Neuronal stem cell (in vitro differentiated cells): ENCODE data around the gene SORL1-AS1.

Experiments used
- DNase-seq: peaks from one replicate; pipeline ENCODE4 v3.0.0-alpha.2; 2013; ENCODE audit warnings: low spot score
- H2AFZ ChIP-seq: one replicate; pipeline ENCODE4 v1.6.1; 2013; ENCODE audit warnings: mild to moderate bottlenecking, low read length, inconsistent platforms
- H2AK5ac ChIP-seq: 2 replicates; pipeline ENCODE4 v1.6.1; 2013; ENCODE audit warnings: low read depth, mild to moderate bottlenecking, inconsistent platforms, low read length, moderate library complexity, mixed read lengths
- H2BK120ac ChIP-seq: 2 replicates; pipeline ENCODE4 v1.6.1; 2013; ENCODE audit warnings: low read depth, mild to moderate bottlenecking, inconsistent platforms, low read length, moderate library complexity, mixed read lengths
- H2BK12ac ChIP-seq: one replicate; pipeline ENCODE4 v1.6.1; 2013; ENCODE audit warnings: low read length, inconsistent platforms
- H2BK15ac ChIP-seq: 2 replicates; pipeline ENCODE4 v1.6.1; 2013; ENCODE audit warnings: mild to moderate bottlenecking, low read length, inconsistent platforms, mixed read lengths
- H2BK5ac ChIP-seq: one replicate; pipeline ENCODE4 v1.6.1; 2013; ENCODE audit warnings: inconsistent platforms, mild to moderate bottlenecking, low read length, moderate library complexity
- H3K14ac ChIP-seq: one replicate; pipeline ENCODE4 v1.6.1; 2013; ENCODE audit warnings: low read length, inconsistent platforms
- H3K18ac ChIP-seq: 2 replicates; pipeline ENCODE4 v1.6.1; 2013; ENCODE audit warnings: low read length, inconsistent platforms
- H3K23ac ChIP-seq: 2 replicates; pipeline ENCODE4 v1.6.1; 2013; ENCODE audit warnings: low read depth, mild to moderate bottlenecking, mixed read lengths, low read length, inconsistent platforms; ENCODE audit not compliant: poor library complexity
- H3K27ac ChIP-seq: replicated peaks from 3 replicates; pipeline ENCODE4 v1.5.1; 2013; ENCODE audit warnings: low read length, inconsistent platforms
- H3K27me3 ChIP-seq, 3 experiments: 2 replicates each; pipeline ENCODE4 v1.6.1; 2013; ENCODE audit warnings: low read length in 3 of 3, mild to moderate bottlenecking in 2 of 3, inconsistent platforms in 1 of 3, low read depth in 1 of 3, mixed read lengths in 1 of 3, moderate library complexity in 1 of 3; ENCODE audit not compliant: control insufficient read depth in 3 of 3, insufficient read depth in 3 of 3
- H3K36me3 ChIP-seq, 2 donors: replicated peaks in 1 of 2; 2 replicates each; pipeline ENCODE4 v1.6.1; 2013; ENCODE audit warnings: low read length in 2 of 2; ENCODE audit not compliant: control insufficient read depth in 2 of 2, insufficient read depth in 2 of 2
- H3K4ac ChIP-seq: 2 replicates; pipeline ENCODE4 v1.6.1; 2013; ENCODE audit warnings: inconsistent platforms, mild to moderate bottlenecking, low read length, moderate library complexity
- H3K4me1 ChIP-seq, 2 donors: 1 replicate in 1 of 2; 2 replicates in 1 of 2; pipeline ENCODE4 v1.6.1; 2013; ENCODE audit warnings: low read length in 2 of 2, low read depth in 1 of 2; ENCODE audit not compliant: control insufficient read depth in 2 of 2, insufficient read depth in 1 of 2
- H3K4me2 ChIP-seq: one replicate; pipeline ENCODE4 v1.6.1; 2013; ENCODE audit warnings: mild to moderate bottlenecking, low read length, inconsistent platforms; ENCODE audit not compliant: insufficient read depth, poor library complexity, severe bottlenecking
- H3K4me3 ChIP-seq, 2 donors: 2 replicates each; pipeline ENCODE4 v1.5.1; 2013; ENCODE audit warnings: low read length in 2 of 2, mild to moderate bottlenecking in 2 of 2, inconsistent platforms in 1 of 2, moderate library complexity in 1 of 2
- H3K79me1 ChIP-seq: one replicate; pipeline ENCODE4 v1.6.1; 2013; ENCODE audit warnings: low read depth, mild to moderate bottlenecking, inconsistent platforms, low read length, moderate library complexity
- H3K9ac ChIP-seq: one replicate; pipeline ENCODE4 v1.6.1; 2013; ENCODE audit warnings: mild to moderate bottlenecking, low read depth, low read length, inconsistent platforms; ENCODE audit not compliant: poor library complexity
- H3K9me3 ChIP-seq, 2 donors: replicated peaks in 1 of 2; 2 replicates each; pipeline versions ENCODE3 to v1.6.1; 2013; ENCODE audit warnings: low read length in 2 of 2, mild to moderate bottlenecking in 2 of 2, inconsistent platforms in 1 of 2, low read depth in 1 of 2, mixed read lengths in 1 of 2, moderate library complexity in 1 of 2; ENCODE audit not compliant: control insufficient read depth in 2 of 2, insufficient read depth in 1 of 2
- H4K8ac ChIP-seq: one replicate; pipeline ENCODE4 v1.6.1; 2013; ENCODE audit warnings: low read depth, mild to moderate bottlenecking, inconsistent platforms, low read length, moderate library complexity
- H4K91ac ChIP-seq: one replicate; pipeline ENCODE4 v1.6.1; 2013; ENCODE audit warnings: low read length, low read depth, mild to moderate bottlenecking, inconsistent platforms; ENCODE audit not compliant: poor library complexity
- WGBS, 2 donors: extraction: QIAGEN DNeasy Blood & Tissue Kit; methylation state at CpG; one replicate each; pipeline ENCODE4 v1.1.7; 2013; ENCODE audit warnings: missing lambda C conversion rate in 2 of 2, mixed read lengths in 1 of 2; ENCODE audit not compliant: insufficient read length in 2 of 2, insufficient replicate concordance in 1 of 2; ENCODE audit errors: extremely low coverage in 2 of 2; 5-methylcytosine and 5-hydroxymethylcytosine counted together

Gene SORL1-AS1

GRCh38 chr11:121461843-121462242 is 9.1 kb upstream of the SORL1-AS1 start:
- Histone ChIP-seq H3K9me3 (no peaks in the 10 kb centered on the region), H3K79me1 (no peaks in the 10 kb centered on the region), H2BK120ac (no peak overlapping the region), H4K8ac (no peak overlapping the region), H2BK12ac (no peak overlapping the region), H3K23ac (no peak overlapping the region), H3K9ac (no peak overlapping the region), H2AFZ (no peak overlapping the region), H3K27ac (no peak overlapping the region), H2BK15ac (no peak overlapping the region), H3K18ac (no peak overlapping the region), H3K27me3 (no peaks in the 10 kb centered on the region), H3K36me3 (no peaks in the 10 kb centered on the region), H3K14ac (no peak overlapping the region), H3K4me2 (no peak overlapping the region), H3K4me3 (no peak overlapping the region), H3K4me1 (peaks cover 13 to 14% of the 10 kb centered on the region in 2 donors), H4K91ac (no peak overlapping the region), H3K4ac (no peak overlapping the region), H2AK5ac (no peak overlapping the region), H2BK5ac (no peak overlapping the region)
- DNase-seq, result no peak
- 100% methylated on average over 3 of the region's 7 CpGs; no CpG with 5 or more reads in 1 of the 2 donors for WGBS, 2 donors

DNA sequence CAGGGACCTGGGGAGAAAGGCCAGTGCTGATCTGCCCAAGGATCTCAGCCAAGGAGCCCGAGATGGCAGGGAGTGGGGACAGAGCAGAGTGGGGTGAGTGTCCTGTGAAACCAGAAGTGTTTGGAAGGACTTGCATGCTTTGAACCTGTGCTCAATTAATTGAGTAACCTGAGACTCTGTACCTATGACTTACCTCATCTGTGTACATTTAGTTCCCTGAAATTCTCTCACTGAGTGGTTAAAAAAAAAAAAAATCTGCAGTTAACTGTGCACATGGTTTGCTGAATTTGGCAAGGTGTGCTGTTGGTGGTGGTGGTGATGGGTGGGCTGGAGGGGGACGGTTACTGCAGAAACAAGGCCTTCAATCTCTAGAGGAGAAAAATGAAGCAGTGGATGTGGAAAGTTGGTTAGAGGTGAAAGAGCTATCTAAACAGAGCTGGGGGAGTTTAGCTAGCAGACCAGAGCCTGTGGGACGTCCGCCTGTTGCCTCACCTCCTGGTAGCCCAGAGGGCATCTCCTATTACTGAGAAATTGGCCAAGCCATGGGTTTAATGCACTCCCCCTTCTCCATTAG is 8.3 kb upstream of the SORL1-AS1 start:
- no peak overlapping the region for H2AFZ ChIP-seq
- H4K91ac ChIP-seq, result no peak overlapping the region
- H3K4me3 ChIP-seq, result no peak overlapping the region
- no peak overlapping the region for H3K18ac ChIP-seq
- H3K79me1 ChIP-seq, result no peaks in the 10 kb centered on the region
- H2BK12ac ChIP-seq, result no peak overlapping the region
- H2BK15ac ChIP-seq, result no peak overlapping the region
- H3K9me3 ChIP-seq, result no peaks in the 10 kb centered on the region
- no peaks in the 10 kb centered on the region for H3K36me3 ChIP-seq
- H2AK5ac ChIP-seq, result no peak overlapping the region
- H3K23ac ChIP-seq, result no peak overlapping the region
- no peak overlapping the region for H4K8ac ChIP-seq
- no CpG with 5 or more reads among the region's 4 CpGs for WGBS, 2 donors
- no peak overlapping the region for H3K27ac ChIP-seq
- no peak overlapping the region for H3K4me2 ChIP-seq
- H3K4me1 ChIP-seq, result peaks cover 6 to 8% of the 10 kb centered on the region in 2 donors
- no peak overlapping the region for H3K14ac ChIP-seq
- no peak overlapping the region for H2BK120ac ChIP-seq
- no peaks in the 10 kb centered on the region for H3K27me3 ChIP-seq
- H2BK5ac ChIP-seq, result no peak overlapping the region
- no peak overlapping the region for H3K9ac ChIP-seq
- DNase-seq, result no peak
- no peak overlapping the region for H3K4ac ChIP-seq

GRCh38 chr11:121459413-121460017 is 6.7 kb upstream of the SORL1-AS1 start:
- Histone ChIP-seq H3K23ac (no peak overlapping the region), H3K4me2 (no peak overlapping the region), H4K91ac (no peak overlapping the region), H2BK5ac (no peak overlapping the region), H3K36me3 (no peaks in the 10 kb centered on the region), H3K9ac (no peak overlapping the region), H3K79me1 (no peaks in the 10 kb centered on the region), H2AFZ (no peak overlapping the region), H2BK120ac (no peak overlapping the region), H3K4me1 (peaks cover 2 to 9% of the 10 kb centered on the region in 2 donors), H3K4me3 (no peak overlapping the region), H4K8ac (no peak overlapping the region), H3K14ac (no peak overlapping the region), H2AK5ac (no peak overlapping the region), H3K4ac (no peak overlapping the region), H3K9me3 (no peaks in the 10 kb centered on the region), H3K27ac (no peak overlapping the region), H2BK12ac (no peak overlapping the region), H3K27me3 (no peaks in the 10 kb centered on the region), H2BK15ac (no peak overlapping the region), H3K18ac (no peak overlapping the region)
- WGBS, 2 donors, result no CpG with 5 or more reads among the region's 7 CpGs
- DNase-seq, result no peak

DNA sequence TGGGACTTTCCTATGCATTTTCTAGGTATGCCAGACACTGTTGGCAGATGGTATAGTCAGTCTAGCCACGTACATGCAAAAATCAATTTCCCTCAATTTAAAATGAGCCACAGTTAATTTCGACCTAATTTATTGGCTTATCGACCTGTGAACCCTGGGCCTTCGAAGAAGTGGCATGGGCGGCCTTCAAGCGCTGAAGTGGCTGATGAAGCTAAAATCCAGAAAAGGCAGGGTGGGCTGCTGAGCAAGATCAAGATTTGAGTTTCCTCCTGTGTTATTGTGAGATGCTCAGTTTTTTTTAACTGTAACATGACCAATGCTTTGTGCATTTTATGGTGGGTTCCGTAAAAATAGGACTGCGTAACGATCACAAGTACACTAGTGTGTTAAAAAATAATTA is 5.8 kb upstream of the SORL1-AS1 start:
- H3K27me3 ChIP-seq, result no peaks in the 10 kb centered on the region
- H2BK120ac ChIP-seq, result no peak overlapping the region
- H3K79me1 ChIP-seq, result no peaks in the 10 kb centered on the region
- H3K4me3 ChIP-seq, result no peak overlapping the region
- no peak overlapping the region for H3K4me2 ChIP-seq
- H2BK5ac ChIP-seq, result no peak overlapping the region
- no peak overlapping the region for H2AK5ac ChIP-seq
- H3K14ac ChIP-seq, result no peak overlapping the region
- H3K36me3 ChIP-seq, result no peaks in the 10 kb centered on the region
- H4K91ac ChIP-seq, result no peak overlapping the region
- no peak overlapping the region for H3K18ac ChIP-seq
- no peak overlapping the region for H3K27ac ChIP-seq
- no peak overlapping the region for H2AFZ ChIP-seq
- H2BK12ac ChIP-seq, result no peak overlapping the region
- WGBS, 2 donors, result no CpG with 5 or more reads among the region's 9 CpGs
- no peak overlapping the region for H3K4ac ChIP-seq
- H3K4me1 ChIP-seq, result peaks cover 1 to 7% of the 10 kb centered on the region in 2 donors
- no peak overlapping the region for H2BK15ac ChIP-seq
- no peak overlapping the region for H3K9ac ChIP-seq
- no peak overlapping the region for H3K23ac ChIP-seq
- no peak overlapping the region for H4K8ac ChIP-seq
- no peak for DNase-seq
- no peaks in the 10 kb centered on the region for H3K9me3 ChIP-seq
